ENCODE measurements around the gene DCST1. TPM values are rescaled to one million over a fixed set of nuclear protein-coding genes. Genes with fewer than 3 reads are reported as not detected.

DCST1 gene
- total and polyA plus RNA-seq, 2 of the 4 experiments (the other 2 are of a cell fraction), result not detected

GRCh38 chr1:155022927-155023236 is 10.7 kb upstream of the DCST1 start:
- Histone ChIP-seq H3K27me3 (ENCODE audit: control insufficient read depth, insufficient read depth, low read length) (peaks cover 2% of the 10 kb centered on the region; the same call in 1 of the 2 replicates), H3K79me1 (ENCODE audit: low read depth in 1 of 2, low read length in 2 of 2) (no peaks in the 10 kb centered on the region; a peak in 1 of 4 replicates), H4K91ac (ENCODE audit: insufficient read depth, low read depth, low read length) (no peak overlapping the region), H3K36me3 (ENCODE audit: control insufficient read depth, insufficient read depth, low read length) (no peaks in the 10 kb centered on the region), H3K4me3 (ENCODE audit: insufficient read depth, low read depth, low read length) (no peak overlapping the region), H3K56ac (ENCODE audit: extremely low read depth, insufficient read depth, low read length) (no peak overlapping the region), H3K18ac (ENCODE audit: low read depth, low read length) (no peak overlapping the region), H3K4me1 (ENCODE audit: control insufficient read depth, insufficient read depth, low read length) (peaks cover 3% of the 10 kb centered on the region; the same call in 1 of the 2 replicates), H3K23ac (ENCODE audit: low read depth, low read length) (no peak overlapping the region), H2AK9ac (replicated peaks; ENCODE audit: low read depth, low read length, poor library complexity) (no peak overlapping the region), H3K27ac (ENCODE audit: insufficient read depth, low read length) (no peak overlapping the region), H2BK120ac (ENCODE audit: low read depth, low read length) (no peak overlapping the region), H2BK20ac (ENCODE audit: low read depth, low read length) (no peak overlapping the region), H4K20me1 (ENCODE audit: insufficient read depth, low read length) (no peaks in the 10 kb centered on the region), H4K5ac (ENCODE audit: low read depth, low read length) (no peak overlapping the region), H2BK15ac (ENCODE audit: low read depth, low read length) (no peak overlapping the region), H3K4me2 (ENCODE audit: low read depth, low read length) (no peak overlapping the region), H2AFZ (replicated peaks; ENCODE audit: low read length, poor library complexity) (no peak overlapping the region), H3K4ac (ENCODE audit: low read depth, low read length) (no peak overlapping the region), H2BK5ac (ENCODE audit: low read depth, low read length, poor library complexity, severe bottlenecking) (no peak overlapping the region), H2AK5ac (ENCODE audit: low read depth, low read length) (no peak overlapping the region), H4K8ac (ENCODE audit: low read depth in 2 of 2, low read length in 2 of 2) (no peak overlapping the region), H3K14ac (replicated peaks; ENCODE audit: low read depth, low read length) (no peak overlapping the region), H3K9me3 (ENCODE audit: control insufficient read depth, insufficient read depth, low read length) (no peaks in the 10 kb centered on the region), H3K9me1 (ENCODE audit: insufficient read depth, low read length) (peaks cover 4% of the 10 kb centered on the region), H3K9ac (ENCODE audit: low read depth, low read length) (no peak overlapping the region)
- DNase-seq, result no peak
- CTCF ChIA-PET, result no interaction called here
- 71% methylated on average over 2 of the region's 4 CpGs; no CpG with 5 or more reads in 1 of the 2 experiments for WGBS, 2 experiments (ENCODE audit: extremely low coverage in 2 of 2, insufficient read length in 1 of 2)
- in situ Hi-C loops (cut with MboI; ENCODE audit: low sequenced_read_pairs) (no loop called here), intact Hi-C loops (cut with micrococcal nuclease) (no loop called here), dilution Hi-C loops (cut with HindIII; ENCODE audit: low sequenced_read_pairs, unreplicated experiment) (no loop called here)
- no peak for ATAC-seq (ENCODE audit: low read depth)
- no TSS peak for BruUV-seq (replicated peaks)
- TF ChIP-seq USF2 (IDR thresholded peaks at IDR 0.05; ENCODE audit: low read depth, low read length) (no peak), POLR2A (IDR thresholded peaks at IDR 0.05; ENCODE audit: low read depth, low read length) (no peak), CEBPB (IDR thresholded peaks at IDR 0.05; ENCODE audit: low read depth, low read length) (no peak), MAFK (IDR thresholded peaks at IDR 0.05; ENCODE audit: low read depth, low read length) (no peak), MXI1 (IDR thresholded peaks at IDR 0.05; ENCODE audit: borderline replicate concordance, low read depth, low read length) (no peak), ELK1 (IDR thresholded peaks at IDR 0.05; ENCODE audit: borderline replicate concordance, low read depth, low read length) (no peak), FOS (IDR thresholded peaks at IDR 0.05; ENCODE audit: low read depth, low read length) (no peak), BHLHE40 (IDR thresholded peaks at IDR 0.05; ENCODE audit: low read depth, low read length) (no peak), CHD1 (IDR thresholded peaks at IDR 0.05; ENCODE audit: low read depth, low read length) (no peak), RCOR1 (IDR thresholded peaks at IDR 0.05; ENCODE audit: insufficient replicate concordance, low read length) (no peak), RFX5 (IDR thresholded peaks at IDR 0.05; ENCODE audit: low read depth, low read length) (no peak), NFE2L2 (IDR thresholded peaks at IDR 0.05; ENCODE audit: low read depth, low read length) (no peak)
- TF ChIP-seq, protein P1, sequence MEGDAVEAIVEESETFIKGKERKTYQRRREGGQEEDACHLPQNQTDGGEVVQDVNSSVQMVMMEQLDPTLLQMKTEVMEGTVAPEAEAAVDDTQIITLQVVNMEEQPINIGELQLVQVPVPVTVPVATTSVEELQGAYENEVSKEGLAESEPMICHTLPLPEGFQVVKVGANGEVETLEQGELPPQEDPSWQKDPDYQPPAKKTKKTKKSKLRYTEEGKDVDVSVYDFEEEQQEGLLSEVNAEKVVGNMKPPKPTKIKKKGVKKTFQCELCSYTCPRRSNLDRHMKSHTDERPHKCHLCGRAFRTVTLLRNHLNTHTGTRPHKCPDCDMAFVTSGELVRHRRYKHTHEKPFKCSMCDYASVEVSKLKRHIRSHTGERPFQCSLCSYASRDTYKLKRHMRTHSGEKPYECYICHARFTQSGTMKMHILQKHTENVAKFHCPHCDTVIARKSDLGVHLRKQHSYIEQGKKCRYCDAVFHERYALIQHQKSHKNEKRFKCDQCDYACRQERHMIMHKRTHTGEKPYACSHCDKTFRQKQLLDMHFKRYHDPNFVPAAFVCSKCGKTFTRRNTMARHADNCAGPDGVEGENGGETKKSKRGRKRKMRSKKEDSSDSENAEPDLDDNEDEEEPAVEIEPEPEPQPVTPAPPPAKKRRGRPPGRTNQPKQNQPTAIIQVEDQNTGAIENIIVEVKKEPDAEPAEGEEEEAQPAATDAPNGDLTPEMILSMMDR (conservative IDR thresholded peaks at IDR 0.05; ENCODE audit: low read depth, low read length), result no peak
- POLR2A ChIA-PET (ENCODE audit: unreplicated experiment), result no interaction called here

Data from IMR-90 (cell line).